ENCODE results near the gene ACSM5.
A peak's percentile ranks its signal among the peaks of the same experiment; 100 is the strongest.

Gene ACSM5

GRCh38 chr16:20372701-20373100 lies 36.6 kb upstream of the ACSM5 start:
- H3K9me3 ChIP-seq = no peaks in the 10 kb centered on the region

DNA sequence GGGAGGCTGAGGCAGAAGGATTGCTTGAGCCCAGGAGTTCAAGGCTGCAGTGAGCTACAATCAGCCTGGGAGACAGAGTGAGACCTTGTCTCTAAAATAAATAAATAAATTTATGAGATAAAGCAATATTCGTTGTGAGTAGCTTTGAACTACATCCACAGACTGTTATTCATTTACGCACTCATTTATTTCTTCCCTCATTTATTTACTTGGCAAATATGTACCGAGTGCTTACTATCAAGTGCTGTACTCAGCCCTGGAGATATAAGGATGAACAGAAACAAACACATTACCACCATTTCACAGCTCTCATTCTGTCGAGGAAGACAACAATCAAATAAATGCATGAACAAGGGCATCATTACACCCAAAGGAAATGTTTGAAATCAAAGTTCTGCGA lies 32.2 kb upstream of the ACSM5 start:
- DNase-seq = no peak
- no peaks in the 10 kb centered on the region for H3K27me3 ChIP-seq
- no peaks in the 10 kb centered on the region for H3K4me1 ChIP-seq
- no peak for TF ChIP-seq CTCF (IDR thresholded peaks at IDR 0.05; ENCODE audit: low read depth, low read length)
- H3K9me3 ChIP-seq = no peaks in the 10 kb centered on the region
- H3K4me3 ChIP-seq (ENCODE audit: low read depth, low read length) = no peak overlapping the region
- no peaks in the 10 kb centered on the region for H3K36me3 ChIP-seq

More at GRCh38 chr16:20372701-20373100, 36.6 kb upstream of the ACSM5 start:
- Histone ChIP-seq H3K36me3 (no peaks in the 10 kb centered on the region), H3K27me3 (no peaks in the 10 kb centered on the region), H3K4me3 (ENCODE audit: low read depth, low read length) (no peak overlapping the region), H3K4me1 (no peaks in the 10 kb centered on the region)
- TF ChIP-seq CTCF (IDR thresholded peaks at IDR 0.05; ENCODE audit: low read depth, low read length) = no peak
- no peak for DNase-seq

DNA sequence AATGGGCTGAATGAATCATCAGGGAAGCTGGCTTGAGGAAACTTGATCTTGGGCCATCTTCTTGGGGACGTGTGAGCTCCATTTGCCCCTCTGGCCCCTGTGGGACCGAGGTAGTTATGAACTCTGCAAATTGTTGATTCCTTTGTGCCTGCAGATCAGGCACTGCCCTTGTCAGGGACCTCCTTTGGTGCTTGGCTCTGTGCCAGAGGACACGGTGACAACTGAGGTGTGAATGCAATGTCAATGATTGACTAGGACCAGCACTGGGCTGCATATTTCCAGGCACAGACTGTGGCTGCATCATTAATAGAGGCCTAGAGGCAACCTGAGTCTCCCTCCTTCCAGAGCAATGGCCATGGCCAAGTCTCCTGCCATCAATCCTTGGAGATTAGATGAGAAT lies 28.6 kb upstream of the ACSM5 start:
- no peak for DNase-seq
- TF ChIP-seq CTCF (IDR thresholded peaks at IDR 0.05; ENCODE audit: low read depth, low read length) = no peak

DNA sequence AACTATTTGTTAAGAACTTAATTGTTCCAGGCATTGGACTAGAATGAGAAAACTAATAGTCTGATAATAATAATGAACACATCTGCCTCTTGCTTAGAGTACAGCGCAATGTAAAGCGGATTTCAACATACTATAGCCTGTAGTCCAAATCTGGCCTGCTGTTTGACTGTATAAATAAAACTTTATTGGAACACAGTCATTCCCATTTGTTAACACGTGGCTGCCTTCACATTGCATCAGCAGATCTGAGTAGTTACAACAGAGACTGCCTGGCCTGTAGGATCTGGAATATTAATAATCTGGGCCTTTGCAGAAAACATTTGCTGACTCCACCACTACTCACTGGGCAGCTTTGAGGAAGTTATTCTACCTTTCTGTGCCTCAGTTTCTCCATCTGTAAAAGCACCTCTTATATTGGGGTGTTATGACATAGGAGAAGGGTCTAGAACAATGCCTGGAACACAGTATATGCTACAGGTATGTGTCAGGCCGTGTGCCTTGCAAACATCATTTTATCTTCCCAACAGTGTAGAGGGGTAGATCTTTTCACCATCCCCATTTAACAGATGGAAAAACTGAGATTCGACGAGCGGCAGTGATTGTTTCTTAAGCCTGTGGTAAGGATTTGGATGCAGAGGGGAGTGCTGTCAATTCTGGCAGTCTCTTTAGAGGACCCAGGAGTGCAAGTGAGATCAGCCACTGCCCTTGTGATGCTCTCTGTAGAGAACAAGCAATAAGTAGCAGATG lies 27.0 kb upstream of the ACSM5 start:
- no peaks in the 10 kb centered on the region for H3K36me3 ChIP-seq
- TF ChIP-seq CTCF (IDR thresholded peaks at IDR 0.05; ENCODE audit: low read depth, low read length) = no peak
- DNase-seq = no peak
- no peaks in the 10 kb centered on the region for H3K27me3 ChIP-seq
- H3K4me3 ChIP-seq (ENCODE audit: low read depth, low read length) = no peak overlapping the region
- no peaks in the 10 kb centered on the region for H3K4me1 ChIP-seq
- H3K9me3 ChIP-seq = no peaks in the 10 kb centered on the region

More for the DNA sequence above, 28.6 kb upstream of the ACSM5 start:
- no peak overlapping the region for H3K4me3 ChIP-seq (ENCODE audit: low read depth, low read length)
- H3K36me3 ChIP-seq = no peaks in the 10 kb centered on the region
- H3K27me3 ChIP-seq = no peaks in the 10 kb centered on the region
- no peaks in the 10 kb centered on the region for H3K4me1 ChIP-seq
- no peaks in the 10 kb centered on the region for H3K9me3 ChIP-seq

GRCh38 chr16:20383106-20384029 lies 26.0 kb upstream of the ACSM5 start:
- peak; percentile 83 for TF ChIP-seq CTCF (IDR thresholded peaks at IDR 0.05; ENCODE audit: low read depth, low read length)
- H3K4me1 ChIP-seq = no peaks in the 10 kb centered on the region

More at GRCh38 chr16:20383106-20384029, 26.0 kb upstream of the ACSM5 start:
- no peaks in the 10 kb centered on the region for H3K9me3 ChIP-seq
- no peak overlapping the region for H3K4me3 ChIP-seq (ENCODE audit: low read depth, low read length)
- H3K36me3 ChIP-seq = no peaks in the 10 kb centered on the region
- peak; percentile 63 for DNase-seq
- H3K27me3 ChIP-seq = no peaks in the 10 kb centered on the region
